CD4-positive, alpha-beta T cell treated with Interleukin-21 for 1 hour (primary cell): ENCODE data around the gene ABHD11.
"Not testable (repeated sequence)": the region's sequence is repeated elsewhere in the genome, so short reads cannot be mapped to it uniquely, and the experiment has no call there.

Experiments
- DNase-seq: peaks from one replicate; pipeline ENCODE4 v3.0.0-alpha.2; 2020

ABHD11 gene

GRCh38 chr7:73738612-73739386 is at the start of gene ABHD11:
TSS of gene ABHD11 (minus strand) at chr7:73738802. CDS start at chr7:73738770, 32 bp downstream.
- DNase-seq: peak; percentile 98

GRCh38 chr7:73787786-73788048 is 49.1 kb upstream of the ABHD11 start:
- DNase-seq: not testable (repeated sequence)

DNA sequence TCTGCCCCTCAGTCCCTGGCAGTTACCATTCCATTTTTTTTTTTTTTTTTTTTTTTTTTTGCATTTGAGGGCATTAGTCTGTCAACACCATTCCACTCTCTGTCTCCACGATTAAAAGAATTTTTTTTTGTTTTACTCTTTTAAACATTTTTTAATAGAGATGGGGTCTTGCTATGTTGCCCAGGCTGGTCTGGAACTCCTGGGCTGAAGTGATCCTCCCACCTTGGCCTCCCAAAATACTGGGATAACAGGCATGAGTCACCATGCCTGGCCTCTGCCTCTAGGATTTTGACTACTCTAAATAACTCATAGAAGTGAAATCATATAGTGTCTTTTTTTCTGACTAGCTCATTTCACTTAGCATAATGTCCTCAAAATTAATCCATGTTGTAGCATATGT is 48.0 kb upstream of the ABHD11 start:
- no peak for DNase-seq

DNA sequence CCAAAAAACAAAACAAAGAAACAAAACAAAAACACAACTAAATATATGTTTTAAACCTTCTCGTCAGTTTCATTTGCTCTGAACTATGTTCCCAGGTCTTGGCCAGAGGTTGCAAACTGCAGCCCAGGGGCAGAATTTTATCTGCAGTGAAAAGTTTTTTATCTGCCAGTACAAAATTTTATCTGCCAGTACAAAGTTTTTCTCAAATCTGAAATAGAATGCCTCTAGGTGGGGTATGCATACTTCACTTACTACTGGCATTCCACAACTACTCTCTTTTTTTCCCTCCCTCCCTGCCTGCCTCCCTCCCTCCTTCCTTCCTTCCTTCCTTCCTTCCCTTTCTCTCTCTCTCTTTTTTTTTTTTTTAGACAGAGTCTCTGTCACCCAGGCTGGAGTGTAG is 40.9 kb upstream of the ABHD11 start:
- no peak for DNase-seq

DNA sequence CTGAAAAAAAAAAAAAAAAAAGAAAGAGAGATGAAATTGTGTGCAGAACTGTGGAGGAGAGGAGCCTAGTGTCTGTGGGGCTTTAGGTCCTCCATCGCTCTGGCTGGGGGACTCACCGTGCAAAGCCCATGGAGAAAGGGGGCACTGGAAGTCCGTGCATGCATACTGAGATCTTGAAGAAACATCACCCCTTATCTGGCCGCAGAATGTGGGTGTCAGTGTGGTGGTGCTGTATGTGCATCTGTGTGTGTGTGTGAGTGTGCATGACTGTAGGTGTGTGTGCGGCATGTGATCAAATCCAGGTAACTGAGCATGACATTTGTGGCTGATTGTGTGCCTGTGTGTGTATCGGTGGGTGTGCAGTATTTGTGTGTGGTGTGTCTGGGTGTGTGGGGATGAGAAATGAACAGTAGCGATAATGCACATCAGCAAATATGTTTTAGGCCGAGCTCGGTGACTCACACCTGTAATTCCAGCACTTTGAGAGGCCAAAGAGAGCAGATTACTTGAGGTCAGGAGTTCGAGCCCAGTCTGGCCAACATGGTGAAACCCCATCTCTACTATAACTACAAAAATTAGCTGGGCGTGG is 40.3 kb upstream of the ABHD11 start:
- no peak for DNase-seq

GRCh38 chr7:73774923-73775322 is 36.3 kb upstream of the ABHD11 start:
- DNase-seq: no peak

GRCh38 chr7:73773700-73774517 is 35.3 kb upstream of the ABHD11 start:
- DNase-seq: no peak

GRCh38 chr7:73770860-73771670 is 32.5 kb upstream of the ABHD11 start:
- no peak for DNase-seq

- no peak for DNase-seq
Observed at GRCh38 chr7:73770002-73770859, 31.6 kb upstream of the ABHD11 start, which contains the start of gene CLDN3. TSS of gene CLDN3 (minus strand) at chr7:73770270. CDS start at chr7:73770049, 221 bp downstream.

GRCh38 chr7:73769481-73770001 is 30.9 kb upstream of the ABHD11 start:
- no peak for DNase-seq

GRCh38 chr7:73768641-73769480 is 30.3 kb upstream of the ABHD11 start:
- DNase-seq: no peak

DNA sequence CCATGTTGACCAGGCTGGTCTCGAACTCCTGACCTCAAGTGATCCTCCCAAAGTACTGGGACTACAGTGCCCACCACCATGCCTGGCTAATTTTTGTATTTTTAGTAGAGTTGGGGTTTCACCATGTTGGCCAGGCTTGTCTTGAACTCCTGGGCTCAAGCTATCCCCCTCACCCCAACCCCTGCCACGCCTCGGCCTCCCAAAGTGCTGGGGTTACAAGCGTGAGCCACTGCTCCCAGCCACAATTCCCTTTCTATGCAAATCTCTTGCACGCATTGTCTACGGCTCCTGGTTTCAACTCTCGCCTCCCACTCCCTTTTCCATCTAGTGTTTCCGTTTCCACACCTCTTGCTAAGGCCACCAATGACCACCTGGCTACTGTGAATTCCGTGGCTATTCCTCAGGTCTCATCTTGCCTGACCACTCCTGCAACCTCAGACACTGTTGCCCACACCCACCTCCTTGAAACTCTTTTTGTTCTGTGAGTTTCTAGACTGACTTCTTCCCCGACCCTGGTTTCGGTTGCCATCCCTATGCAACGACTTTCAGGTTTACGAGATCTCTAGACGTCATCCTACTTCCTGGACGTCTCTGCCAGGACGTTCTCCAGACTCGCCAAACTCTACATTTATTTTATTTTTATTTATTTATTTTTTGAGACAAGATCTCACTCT is 28.1 kb upstream of the ABHD11 start:
- no peak for DNase-seq

GRCh38 chr7:73762659-73762999 is 24.0 kb upstream of the ABHD11 start:
- DNase-seq: no peak

GRCh38 chr7:73761854-73762658 is 23.5 kb upstream of the ABHD11 start:
- no peak for DNase-seq

DNA sequence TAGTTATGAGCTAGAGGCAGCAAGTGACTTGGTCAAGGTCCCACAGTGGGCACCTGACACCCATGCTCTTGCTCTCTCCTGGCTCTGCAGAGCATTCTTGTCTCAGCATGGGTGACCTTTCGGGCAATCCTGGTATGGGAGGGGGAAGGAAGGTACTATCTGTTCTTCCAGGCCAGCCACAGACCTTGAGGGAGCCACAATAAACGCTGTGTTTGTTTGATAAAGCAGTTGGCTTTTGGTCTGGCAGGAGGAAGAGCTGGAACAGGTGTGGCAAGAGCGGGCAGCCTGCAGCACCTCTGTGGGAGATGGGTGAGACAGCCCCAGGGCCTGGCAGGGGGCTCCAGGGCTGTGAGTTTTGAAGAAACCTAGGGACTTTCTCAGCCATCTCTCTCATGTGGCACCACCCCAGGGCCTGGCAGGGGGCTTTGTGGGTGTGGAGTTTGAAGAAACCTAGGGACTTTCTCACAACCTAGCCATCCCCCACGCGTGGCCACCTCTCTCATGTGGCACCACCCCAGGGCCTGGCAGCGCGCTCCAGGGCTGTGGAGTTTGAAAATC is 20.1 kb upstream of the ABHD11 start:
- DNase-seq: no peak

DNA sequence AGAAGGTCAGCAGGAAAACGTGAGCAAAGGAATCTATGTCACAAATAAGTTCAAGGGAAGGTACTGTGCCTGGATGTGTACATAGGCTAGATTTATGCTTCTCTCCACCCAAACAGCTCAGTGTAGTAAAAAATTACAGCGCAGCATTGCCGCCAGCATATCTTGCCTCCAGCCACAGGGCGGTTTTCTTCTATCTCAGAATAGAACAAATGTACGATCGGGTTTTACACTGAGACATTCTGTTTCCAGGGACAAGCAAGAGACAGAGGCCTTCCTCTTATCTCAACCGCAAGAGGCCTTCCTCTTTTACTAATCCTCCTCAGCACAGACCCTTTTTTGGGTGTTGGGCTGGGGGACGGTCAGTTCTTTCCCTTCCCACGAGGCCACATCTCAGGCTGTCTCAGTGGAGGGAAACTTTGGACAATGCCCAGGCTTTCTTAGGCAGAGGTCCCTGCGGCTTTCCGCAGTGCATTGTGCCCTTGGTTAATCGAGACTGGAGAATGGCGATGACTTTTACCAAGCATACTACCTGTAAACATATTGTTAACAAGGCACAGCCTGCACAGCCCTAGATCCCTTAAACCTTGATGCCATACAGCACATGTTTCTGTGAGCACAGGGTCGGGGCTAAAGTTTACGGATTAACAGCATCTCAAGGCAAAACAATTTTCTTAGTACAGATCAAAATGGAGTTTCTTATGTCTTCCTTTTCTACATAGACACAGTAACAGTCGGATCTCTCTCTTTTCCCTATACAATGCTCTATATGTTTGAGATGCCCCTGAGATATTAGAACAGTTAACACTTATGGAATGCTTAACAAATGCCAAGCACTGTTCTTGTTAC is 11.6 kb upstream of the ABHD11 start:
- DNase-seq: no peak

DNA sequence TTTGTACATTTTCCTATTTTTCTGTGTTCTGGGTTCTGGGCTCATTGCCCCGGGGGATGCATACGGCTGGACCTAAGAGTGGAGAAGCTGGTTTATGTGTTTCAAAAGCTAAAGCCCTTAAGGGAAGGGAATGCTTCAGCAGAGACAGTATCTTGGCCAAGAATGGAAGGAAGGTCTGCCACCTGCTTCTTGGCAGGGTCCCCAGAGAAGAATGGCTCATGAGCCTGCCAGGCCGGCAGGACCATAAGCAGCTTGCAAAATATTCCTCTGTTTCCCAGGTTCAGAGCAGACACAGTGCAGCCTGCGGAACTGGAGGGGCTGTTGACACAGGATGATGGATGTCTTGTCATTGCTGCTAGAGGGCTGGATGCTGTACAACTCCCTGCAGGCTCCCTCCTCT is 7.8 kb upstream of the ABHD11 start:
- no peak for DNase-seq
